HG03442 (cell line): ENCODE data around the gene FBXO40.
"Not testable (repeated sequence)": the region's sequence is repeated elsewhere in the genome, so short reads cannot be mapped to it uniquely, and the experiment has no call there.

Experiments used
- ATAC-seq: cut with Tn5 transposase; IDR thresholded peaks from one replicate; pipeline ENCODE4 v1.9.1; 2021; ENCODE audit warnings: mild to moderate bottlenecking, moderate library complexity; ENCODE audit not compliant: unreplicated experiment

The FBXO40 gene, protein sequence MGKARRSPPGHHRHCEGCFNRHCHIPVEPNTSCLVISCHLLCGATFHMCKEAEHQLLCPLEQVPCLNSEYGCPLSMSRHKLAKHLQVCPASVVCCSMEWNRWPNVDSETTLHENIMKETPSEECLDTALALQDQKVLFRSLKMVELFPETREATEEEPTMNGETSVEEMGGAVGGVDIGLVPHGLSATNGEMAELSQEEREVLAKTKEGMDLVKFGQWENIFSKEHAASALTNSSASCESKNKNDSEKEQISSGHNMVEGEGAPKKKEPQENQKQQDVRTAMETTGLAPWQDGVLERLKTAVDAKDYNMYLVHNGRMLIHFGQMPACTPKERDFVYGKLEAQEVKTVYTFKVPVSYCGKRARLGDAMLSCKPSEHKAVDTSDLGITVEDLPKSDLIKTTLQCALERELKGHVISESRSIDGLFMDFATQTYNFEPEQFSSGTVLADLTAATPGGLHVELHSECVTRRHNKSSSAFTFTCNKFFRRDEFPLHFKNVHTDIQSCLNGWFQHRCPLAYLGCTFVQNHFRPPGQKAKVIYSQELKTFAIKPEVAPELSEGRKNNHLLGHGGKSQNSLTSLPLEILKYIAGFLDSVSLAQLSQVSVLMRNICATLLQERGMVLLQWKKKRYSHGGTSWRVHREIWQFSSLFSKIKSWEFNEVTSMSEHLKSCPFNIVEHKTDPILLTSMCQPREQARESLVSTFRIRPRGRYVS

DNA sequence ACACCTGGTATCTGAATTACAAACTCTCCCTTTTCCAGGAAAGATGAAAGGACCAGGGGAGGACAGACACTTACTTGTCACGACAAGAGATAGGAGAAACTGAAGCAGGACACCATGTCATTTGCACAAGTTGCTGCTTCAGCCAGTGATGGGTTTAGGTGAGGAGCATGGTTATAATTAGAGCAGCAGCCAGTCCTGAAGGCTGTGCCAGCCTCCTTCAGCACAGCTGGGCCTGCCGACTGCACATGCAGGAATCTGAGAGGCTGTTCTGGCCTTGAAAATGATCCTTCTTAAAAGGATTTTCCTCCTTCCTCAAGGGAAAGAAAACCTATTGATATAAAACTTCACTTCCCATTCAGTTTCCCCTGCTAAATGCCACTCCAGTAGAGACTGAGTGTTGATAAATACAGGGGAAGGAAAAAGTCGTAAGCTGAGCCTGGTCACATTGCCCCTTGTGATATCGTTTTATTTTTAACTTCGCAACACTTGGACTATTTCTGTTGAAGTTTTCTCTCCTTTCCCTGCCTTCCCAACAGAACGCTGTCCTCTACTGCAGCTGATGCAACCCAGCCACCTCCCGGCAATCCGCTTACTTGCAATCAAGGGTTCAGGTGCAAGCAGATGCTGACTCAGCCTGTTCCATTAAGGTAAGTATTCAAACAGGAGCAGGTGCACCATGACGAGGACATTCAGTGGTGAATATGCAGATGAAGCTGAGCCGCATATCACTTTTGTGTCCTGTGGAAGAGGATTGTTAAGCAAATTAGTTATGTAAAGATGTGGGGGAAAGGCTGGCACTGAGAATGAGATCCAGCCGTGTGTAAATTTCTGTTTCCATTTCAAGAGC, at the start of gene FBXO40:
TSS of gene FBXO40 (plus strand) at position 524 of the 847 bp plus-strand sequence. CDS start 27,197 bp downstream, outside the sequence.
- ATAC-seq = peak; percentile 50

DNA sequence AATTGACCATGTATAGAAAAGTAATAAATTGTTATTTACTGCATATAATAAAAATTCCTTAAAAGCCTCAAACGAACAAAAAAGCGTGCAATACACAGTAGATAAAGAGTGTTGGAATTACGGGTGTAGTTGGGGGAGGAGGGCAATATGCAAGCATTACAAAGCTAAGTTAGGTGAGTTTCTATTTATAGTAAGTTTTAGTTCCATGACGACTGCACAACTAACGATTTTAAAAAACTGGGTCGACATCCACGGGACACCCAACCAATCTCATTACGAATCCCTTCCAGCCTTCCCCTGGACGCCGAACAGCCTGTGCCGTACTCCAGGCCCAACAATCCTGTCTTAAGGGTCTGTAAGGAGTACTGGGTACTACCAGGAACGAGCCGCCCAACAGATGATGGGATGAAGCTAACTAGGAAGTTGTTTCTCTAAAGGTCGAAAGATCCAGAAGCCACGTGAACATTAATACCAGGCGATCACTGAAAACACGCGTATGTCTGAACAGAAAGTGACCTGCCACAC, 48.1 kb upstream of the FBXO40 start:
- peak; percentile 3 for ATAC-seq

DNA sequence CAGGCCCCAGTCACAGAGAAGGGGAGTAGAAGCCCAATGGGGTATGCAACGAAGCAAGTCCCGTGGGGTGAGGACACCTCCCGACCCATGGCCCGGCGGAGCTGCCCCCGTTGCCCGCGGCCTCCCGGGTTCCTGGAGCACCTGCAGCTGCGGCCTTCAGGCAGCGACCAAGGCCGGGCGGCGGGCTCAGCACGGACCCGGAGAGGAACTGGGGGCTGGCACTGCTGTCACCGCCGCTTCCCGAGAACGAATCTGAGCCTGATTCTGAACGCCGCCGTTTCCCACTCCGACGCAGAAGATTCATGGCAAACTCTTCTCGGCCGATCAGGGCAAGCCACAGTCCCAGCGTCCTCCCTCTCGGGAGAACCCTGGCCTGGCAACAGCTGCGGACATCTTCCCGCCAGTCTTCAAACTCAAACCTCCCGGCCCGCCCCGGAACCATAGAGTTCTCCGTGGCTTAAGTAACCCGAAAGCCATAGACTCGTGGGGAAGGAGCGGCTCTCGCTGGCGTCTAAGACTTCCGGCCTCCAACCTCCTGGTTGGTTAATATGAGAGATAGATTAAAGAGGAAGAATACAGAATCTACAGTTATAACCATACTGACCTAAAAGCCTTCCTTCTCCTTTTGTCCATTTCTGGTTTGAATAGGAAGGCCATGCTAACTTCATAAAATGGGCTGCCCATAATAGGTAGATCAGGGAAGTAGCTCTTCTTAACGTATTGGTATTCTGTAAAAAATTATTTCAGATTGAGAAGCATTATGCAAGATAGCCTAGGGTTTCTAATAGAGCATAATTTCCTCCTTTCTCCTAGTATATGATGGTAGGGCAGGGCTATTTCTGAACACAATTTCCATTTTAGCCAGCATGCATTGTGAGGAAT, 47.4 kb upstream of the FBXO40 start, which contains the start of gene POLQ:
TSS of gene POLQ (minus strand) at position 415 of the 882 bp plus-strand sequence. CDS start at position 304, 111 bp downstream.
- ATAC-seq = peak; percentile 81

DNA sequence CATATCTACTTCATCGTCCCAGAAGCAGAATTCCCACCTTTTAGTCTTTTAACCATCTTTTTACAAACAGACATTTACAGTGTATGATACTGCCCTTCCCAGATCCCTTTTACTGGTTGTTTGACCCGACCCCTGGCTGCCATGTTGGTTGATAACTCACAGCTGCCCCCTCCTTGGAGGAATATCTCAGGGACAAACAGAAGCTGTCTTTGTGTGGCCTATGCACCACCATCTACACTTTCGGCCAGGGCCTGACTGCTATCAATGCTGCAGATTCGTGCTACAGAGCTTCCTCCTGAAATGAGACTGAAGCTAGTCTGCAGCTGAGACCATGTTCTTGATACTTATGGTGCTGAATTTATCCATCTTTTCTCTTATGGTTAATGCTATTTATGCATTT, 40.8 kb upstream of the FBXO40 start:
- ATAC-seq = no peak

DNA sequence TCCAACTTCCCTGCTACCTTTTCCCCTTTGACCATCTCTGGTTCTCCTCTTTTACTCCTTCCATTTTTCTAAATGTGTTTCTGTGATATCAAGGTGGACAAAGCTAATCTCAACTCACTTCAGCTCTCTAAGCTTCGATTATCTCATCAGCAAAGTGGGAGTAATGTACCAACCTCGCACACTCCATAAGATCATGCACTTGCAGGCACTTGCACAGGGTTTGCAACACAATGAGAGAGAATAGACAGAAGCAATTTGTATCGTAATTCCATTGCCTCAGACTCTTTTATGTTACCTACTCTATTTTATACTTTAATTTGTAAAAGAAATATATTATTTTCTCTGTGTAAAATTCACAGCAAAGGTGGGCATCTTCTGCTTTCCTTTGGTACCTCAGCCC, 40.4 kb upstream of the FBXO40 start:
- ATAC-seq = no peak

DNA sequence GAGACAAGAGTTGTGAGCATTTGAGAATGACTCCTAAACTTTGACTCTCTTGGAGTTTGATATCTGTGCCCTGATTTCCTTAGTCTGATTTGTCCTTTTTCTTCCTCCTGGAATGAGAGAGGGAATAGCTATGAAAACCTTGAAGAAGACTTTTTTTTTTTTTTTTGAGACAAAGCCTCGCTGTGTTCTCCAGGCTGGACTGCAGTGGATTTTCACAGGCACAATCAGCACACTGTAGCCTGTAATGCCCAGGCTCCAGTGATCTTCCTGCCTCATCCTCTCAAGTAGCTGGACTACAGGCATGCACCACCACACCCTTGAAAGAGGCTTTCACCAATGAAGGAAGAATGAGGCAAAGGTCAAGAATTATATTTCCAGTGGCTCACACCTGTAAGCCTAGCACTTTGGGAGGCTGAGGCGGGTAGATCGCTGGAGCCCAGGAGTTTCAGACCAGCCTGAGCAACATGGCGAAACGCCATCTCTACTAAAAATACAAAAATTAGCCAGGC, 35.7 kb upstream of the FBXO40 start:
- ATAC-seq = no peak

DNA sequence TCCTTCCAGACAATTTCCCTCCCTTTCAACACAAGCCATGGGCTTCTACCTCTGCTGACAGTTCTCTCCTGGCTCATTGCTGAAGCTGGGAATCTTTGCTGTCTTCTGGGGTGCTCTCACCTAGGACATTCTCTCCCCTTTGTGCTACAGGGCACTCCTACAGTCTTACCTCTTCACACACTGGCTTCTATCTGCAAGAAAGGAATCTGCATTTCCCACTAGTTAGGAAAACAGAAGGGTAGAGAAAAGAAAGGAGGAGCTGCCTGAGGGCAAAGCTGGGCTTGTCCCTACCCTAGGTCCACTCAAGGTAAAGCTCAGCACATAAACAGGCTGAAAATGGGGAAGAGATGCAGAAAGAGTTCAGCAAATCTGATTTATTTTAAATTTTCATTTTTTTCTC, 31.0 kb upstream of the FBXO40 start:
- no peak for ATAC-seq

DNA sequence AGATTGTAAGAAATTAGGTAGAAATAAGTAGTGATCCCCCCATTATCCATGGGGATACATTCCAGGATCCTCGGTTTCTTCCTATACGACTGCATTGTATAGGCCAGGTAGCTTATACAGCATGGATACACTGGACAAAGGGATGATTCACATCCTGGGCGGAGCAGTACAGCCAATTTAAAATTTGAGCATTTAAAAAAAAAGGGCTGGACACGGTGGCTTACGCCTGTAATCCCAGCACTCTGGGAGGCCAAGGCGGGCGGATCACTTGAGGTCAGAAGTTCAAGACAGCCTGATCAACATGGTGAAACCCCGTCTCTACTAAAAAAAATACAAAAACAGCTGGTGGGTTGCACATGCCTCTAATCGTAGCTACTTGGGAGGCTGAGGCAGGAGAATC, 26.4 kb upstream of the FBXO40 start:
- no peak for ATAC-seq

DNA sequence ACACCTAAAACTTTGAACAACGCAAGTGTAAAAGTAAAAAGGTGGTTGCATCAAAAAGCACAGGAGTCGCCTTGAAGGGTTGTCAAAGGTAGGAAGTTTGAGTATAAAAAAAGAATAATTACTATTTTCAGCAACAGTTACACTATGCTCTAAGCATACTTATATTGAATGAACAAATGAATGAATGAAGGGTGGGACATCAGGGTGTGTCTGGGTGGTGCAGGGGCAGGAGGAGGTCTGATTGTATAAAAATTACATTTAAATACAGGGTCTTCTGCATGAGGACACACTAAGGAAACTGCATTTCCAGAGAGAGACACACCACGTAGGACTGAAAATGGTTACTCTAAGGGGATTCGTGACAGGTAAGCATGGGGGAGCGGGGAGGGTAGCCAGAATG, 25.5 kb upstream of the FBXO40 start, which contains the start of gene ARGFX:
TSS of gene ARGFX (plus strand) at position 301 of the 400 bp plus-strand sequence. CDS start 2,765 bp downstream, outside the sequence.
- ATAC-seq = no peak

DNA sequence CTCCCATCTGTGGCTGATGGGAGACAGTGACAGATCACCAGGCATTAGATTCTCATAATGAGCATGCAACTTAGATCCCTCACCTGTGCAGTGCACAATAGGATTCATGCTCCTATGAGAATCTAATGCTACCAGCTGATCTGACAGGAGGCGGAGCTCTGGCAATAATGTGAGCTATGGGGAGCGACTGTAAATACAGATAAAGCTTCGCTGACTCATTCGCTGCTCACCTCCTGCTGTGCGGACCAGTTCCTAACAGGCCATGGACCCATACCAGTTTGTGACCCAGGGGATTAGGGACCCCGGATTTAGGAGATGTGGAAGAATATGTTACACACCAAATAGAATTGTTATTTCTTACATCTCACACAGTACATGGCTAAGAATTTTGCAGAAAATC, 18.7 kb upstream of the FBXO40 start:
- ATAC-seq = no peak

DNA sequence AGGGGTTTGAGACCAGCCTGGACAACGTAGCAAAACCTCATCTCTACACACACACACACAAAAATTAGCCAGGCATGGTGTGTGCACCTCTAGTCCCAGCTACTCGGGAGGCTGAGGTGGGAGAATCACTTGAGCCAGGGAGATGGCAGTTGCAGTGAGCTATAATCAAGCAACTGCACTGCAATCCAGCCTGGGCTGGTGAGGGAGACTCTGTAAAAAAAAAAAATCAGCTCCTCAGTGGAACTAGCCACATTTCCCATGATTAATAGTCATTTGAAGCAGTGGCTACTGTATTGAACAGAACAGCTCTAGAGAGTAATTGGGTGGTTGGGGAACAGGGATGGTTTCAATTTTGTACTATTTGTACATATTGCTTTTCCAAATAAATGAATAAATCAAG, 11.5 kb upstream of the FBXO40 start:
- ATAC-seq = no peak

DNA sequence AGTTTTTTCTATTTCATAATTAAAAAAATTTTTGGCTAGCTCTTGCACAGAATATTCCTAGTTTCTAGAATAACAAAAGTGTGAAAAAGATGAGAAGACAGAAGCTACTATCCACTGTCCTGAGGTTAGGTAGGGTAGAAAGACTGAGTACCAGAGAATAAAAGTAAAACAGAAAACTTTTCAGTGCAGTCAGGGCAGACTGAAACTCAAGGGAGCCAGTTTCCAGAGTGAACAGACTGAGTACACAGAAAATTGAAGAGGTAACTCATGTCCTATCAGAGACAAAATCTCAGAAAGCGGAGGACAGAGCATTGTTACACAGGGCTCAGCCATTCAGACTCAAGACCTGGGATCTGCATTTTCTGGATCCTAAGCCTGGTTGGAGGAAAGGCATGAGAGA, 8.8 kb upstream of the FBXO40 start:
- no peak for ATAC-seq

DNA sequence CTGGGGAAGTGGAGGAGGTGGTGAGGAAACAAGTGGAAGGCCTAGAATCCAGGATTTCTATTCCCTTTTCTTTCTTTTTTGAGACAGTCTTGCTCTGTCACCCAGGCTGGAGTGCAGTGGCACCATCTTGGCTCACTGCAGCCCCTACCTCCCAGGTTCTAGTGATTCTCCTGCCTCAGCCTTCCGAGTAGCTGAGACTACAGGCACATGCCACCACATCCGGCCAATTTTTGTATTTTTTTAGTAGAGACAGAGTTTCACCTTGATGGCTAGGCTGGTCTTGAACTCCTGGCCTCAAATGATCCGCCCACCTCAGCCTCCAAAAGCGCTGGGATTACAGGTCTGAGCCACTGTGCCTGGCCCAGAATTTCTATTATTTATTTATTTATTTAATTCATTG, 627 bp downstream of the FBXO40 start:
- ATAC-seq = not testable (repeated sequence)

DNA sequence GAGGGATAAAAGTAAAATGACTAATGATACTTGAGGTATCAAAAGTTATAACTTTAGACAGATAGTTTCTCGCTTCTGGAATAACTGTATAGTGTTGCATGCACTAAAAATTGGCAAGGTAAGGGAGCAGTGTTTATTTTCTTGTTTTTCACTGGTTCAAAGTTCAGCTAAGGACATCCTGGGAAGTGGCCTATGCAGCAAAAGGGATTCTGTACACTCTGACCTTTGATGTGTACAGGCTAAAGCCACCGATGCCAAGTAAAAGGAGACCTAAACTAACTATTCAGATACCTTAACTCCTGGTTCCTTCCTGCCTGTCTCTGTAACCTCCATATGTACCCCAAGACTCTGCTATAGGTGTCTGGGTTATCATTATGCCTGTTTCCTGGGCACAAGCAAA, 1.7 kb downstream of the FBXO40 start:
- ATAC-seq = no peak

DNA sequence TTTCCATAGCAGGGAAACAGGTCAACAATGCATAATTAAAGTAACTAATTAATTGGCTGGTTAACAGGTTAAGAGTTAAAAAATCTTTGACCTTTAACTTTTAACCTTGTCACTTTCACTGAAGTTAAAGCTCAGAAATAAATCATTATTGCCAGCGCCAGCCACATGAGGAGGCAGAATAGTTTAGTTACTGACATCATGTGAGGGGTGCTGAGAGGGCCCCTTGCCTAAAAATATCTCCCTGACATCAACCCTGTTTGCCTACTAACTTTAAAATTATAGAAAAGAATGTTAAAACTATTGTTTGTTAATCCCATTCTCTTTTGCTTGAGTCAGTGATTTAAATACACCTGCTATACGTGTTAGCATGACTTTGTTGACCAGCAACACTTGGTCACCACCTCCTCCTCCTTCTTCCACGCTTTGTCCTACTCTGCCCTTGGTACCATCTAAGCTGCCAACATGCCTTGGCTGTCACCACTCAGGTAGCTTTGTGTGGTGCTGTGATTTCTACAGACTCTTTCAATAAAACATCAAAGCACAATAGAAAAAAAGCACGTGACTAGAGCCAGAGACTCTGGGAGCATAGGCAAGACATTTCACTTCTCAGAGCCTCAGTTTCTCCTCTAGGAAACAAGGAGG, 2.7 kb downstream of the FBXO40 start:
- ATAC-seq = no peak

DNA sequence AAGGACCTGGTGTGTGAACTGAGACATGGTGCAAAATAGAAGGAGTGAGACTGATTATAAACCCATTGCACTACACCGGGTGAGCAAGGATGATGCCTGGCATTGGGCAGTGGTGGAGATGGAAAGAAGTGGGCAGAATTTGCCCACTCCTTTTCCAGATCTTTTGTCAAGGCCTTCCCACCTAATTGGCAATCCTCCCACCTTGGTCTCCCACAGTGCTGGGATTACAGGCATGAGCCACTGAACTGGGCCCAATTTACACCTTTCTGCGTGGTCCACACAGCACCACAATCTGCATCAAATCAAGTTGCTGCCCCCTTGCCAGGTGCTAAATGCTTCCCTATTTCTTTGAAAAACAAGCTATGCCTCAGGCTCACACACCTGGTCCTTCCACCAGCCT, 5.4 kb downstream of the FBXO40 start:
- ATAC-seq = no peak

DNA sequence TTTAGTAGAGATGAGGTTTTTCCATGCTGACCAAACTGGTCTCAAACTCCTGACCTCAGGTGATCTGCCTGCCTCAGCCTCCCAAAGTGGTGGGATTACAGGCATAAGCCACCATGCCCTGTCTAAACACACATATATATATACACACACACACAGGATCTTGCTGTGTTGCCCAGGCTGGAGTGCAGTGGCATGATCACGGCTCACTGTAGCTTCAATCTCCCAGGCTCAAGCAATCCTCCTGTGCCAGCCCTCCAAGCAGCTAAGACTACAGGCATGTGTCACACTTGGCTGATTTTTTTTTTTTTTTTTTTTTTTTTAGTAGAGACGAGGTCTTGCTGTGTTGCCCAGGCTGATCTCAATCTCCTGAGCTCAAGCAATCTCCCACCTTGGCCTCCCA, 6.7 kb downstream of the FBXO40 start:
- ATAC-seq = not testable (repeated sequence)

DNA sequence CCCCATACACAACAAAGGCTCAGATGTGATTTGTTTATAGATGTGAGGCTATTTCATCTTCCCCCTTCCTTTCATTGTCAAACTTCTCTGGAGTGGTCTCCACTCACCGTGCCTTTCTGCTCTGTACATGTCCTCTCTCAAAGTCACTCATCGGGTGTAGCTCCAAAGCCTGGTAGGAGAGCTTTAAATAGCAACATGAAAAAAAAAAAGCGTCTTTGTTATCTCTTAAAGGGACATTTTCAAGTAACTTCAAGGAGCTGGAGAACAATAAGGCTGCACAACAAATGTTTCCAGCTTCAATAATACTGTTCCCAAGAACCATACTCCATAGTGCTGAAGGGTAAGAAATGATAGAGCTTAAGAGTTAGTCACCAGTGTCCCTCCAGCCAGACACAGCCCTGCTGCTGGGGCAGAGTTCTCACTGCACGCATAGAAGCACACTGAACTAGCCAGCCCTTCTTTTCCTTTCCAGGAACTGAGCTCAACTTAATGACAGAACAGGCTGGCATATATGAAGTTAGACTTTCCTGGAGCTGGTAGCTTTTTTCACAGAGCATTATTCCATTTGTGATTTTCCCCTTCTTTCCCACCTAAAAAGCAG, 8.1 kb downstream of the FBXO40 start:
- no peak for ATAC-seq

DNA sequence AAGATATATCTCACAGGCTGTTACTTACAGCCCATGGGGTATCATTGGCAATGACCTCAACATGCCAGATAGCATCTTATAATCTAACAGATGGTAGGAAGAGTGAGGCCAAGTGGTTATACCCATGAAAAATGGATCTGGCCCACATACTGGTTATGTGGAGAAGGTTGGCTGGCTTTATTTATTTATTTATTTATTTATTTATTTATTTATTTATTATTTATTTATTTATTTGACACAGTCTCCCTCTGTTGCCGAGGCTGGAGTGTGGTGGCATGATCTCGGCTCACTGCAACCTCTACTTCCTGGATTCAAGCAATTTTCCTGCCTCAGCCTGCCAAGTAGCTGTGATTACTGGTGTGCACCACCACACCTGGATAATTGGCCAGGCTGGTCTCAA, 11.6 kb downstream of the FBXO40 start:
- no peak for ATAC-seq
